GM19438 (cell line): ENCODE measurements around the gene SYT7.

Source experiments
- ATAC-seq: cut with Tn5 transposase; IDR thresholded peaks from one replicate; pipeline ENCODE4 v1.9.1; 2021; ENCODE audit warnings: low read depth; ENCODE audit not compliant: unreplicated experiment

Gene SYT7

DNA sequence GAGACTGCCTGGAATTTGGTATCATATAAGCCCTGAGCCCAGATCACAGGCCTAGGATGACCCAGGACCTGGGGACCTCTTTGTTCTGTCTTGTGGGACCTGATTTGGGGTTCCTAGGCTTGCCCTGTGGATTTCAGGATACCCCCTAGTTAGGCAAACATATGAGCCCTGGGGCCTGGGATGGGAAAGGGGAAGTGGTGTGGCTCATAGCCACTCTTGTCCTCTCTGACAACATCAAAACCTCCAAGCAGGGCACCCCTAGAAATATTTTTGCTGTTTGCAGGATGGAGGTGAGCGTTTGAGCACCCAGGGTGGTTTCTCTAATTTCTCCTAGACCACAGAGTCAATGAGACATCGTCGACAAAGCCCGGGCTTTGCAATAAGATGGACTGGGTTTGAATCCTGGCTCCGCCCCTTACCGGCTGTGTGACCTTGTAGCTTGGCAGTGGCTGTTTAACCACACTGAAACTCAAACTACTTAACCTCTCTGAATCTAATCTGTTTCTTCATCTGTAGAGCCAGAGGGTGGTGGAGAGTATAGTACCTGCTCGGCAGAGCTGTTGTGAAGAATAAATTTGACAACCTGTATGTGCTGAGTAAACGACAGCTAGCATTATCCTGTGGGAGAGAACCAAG is 77.6 kb downstream of the SYT7 start:
- ATAC-seq = no peak

DNA sequence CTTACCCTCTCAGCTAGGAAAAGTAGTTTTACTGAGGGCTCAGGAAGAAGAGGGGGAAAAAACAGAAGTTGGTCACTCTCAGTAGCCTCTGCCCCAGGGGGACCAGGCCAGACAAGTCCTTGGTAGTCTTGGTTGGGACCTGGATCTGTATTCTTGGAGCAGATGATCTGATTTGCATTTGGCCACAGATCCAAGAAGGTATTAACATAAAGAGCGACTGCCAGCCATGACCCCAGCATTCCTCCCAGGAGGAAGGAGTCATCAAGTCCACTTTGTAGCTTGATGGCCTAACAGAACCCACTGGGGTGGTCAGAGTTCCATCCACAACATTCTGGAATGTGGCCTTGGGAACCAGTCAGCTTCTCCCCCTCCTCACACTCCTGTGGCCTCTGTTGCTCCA is 78.4 kb downstream of the SYT7 start:
- ATAC-seq = no peak

DNA sequence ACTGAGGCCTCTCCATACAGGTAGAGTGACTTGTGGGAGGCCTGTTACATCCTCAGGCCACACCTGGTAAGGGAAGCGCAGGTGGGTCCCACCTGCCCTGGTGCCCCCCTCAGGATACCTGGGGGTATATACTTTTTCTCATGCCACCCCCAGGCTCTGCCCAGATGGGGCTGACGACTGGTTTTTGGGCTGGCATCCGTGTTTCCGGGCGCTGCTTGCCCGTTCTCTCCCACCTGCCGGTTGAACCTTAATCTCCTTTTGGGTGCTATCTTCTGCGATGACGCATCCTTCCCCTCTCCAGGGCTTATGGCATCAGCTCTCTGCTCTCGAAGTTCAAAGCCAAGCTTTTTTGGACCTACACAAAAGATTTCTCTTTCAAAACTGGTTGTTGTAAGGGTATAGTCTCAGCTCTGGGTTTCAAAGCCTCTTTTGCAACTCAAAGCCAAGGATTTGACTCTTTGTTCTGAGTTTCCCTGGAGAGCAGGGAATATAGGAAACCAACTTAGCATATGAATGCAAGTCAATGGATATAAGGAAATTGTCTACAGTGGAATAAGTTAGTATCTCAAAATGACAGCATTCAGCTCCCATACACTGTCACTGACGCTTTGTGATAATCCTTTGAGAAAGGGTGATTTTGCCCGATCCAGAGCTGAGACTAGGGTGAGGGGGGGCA is 80.9 kb downstream of the SYT7 start:
- ATAC-seq = no peak

DNA sequence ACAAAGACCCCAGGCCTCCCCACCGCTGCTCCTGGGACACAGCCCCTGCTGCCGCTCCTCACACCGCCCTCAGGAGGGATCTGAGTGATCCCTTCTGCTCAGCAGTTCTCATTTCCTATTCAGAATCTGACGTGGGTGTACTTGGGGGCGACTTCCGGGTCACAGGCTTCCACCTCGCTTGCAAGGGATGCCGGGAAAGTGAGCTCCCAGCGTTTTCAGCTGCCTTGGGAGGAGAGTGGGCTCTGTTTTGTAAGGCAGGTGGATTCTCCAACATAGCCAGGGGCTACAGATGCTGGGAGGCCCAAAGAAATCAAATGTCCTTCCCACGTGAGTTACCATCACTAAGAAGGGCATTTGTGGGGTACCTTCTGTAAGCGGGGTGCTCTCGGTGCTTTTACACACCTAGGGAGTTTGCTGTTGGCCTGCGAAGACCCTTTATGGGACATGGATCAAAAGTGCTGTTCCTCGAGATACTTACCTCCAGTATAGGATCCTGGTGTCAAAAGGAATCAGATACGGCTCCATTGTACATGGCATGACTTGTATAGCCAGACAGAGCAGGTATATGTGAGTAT is 82.0 kb downstream of the SYT7 start:
- no peak for ATAC-seq

DNA sequence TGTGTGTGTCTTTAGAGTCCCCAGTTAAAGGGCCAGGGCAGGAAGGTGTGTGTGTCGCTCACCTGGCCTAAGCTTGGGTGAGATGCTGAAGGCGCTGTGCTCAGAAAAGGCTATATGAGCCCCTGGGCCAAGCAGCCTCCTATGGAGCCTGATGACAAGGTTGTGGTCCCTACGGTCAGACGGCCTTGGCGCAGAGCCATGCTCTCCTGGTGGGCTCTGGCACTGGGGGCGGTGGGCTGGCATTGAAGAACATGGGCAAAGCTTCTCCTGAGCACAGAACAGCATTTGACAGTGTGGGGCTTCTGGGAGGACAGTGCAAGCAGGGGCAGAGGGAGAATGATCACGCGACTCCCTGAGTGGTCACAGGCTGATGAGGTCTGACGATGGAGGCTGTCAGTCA is 83.0 kb downstream of the SYT7 start:
- ATAC-seq = no peak

DNA sequence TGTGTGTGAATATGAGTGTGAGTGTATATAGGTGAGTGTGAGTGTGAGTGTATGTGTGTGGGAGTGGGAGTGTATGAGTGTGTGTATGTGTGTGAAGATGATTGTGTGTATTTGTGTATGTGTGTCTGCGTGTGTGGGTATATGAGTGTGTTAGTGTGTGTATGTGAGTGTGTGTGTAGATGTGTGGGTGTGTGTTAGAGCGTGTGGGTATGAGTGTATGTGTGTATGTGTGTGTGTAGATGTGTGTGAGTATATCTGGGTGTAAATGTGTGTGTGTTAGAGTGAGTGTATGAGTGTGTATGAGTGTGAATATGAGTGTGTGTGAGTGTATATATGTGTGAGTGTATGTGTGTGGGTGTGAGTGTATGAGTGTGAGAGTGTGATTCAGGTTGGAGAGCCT is 83.4 kb downstream of the SYT7 start:
- no peak for ATAC-seq

DNA sequence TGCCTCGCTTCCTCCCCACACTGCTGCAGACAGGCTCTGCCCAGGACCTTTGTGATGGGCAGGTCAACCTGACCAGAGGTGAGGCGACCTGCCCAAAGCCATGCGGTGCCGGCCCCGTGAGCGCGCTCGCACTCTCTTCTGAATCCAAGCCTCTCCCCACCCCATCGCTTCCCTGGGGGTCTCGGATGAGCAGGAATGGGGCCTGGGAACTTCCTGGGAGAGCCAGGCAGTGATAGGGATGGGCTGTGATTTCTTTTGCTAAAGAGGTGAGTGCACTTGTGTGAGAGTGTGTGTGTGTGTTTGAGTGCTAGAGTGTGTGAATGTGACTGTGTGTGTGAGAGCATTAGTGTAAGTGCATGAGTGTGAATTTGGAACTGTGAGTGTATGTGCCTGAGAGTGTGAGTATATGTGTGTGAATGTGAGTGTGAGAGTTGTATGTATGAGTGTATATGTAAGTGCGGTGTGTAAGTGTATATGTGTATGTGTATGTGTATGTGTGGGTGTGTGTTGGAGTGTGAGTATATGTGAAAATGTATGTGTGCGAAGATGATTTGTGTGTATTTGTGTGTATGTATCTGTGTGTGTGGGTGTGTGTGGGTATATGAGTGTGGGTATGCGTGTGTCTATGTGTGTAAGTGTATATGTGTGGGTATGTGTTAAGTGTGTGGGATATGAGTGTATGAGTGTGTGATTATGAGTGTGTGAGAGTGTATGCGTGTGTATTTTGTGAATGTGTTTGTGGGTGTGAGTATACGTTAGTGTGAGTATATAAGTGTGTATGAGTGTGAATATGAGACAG is 84.1 kb downstream of the SYT7 start:
- no peak for ATAC-seq

DNA sequence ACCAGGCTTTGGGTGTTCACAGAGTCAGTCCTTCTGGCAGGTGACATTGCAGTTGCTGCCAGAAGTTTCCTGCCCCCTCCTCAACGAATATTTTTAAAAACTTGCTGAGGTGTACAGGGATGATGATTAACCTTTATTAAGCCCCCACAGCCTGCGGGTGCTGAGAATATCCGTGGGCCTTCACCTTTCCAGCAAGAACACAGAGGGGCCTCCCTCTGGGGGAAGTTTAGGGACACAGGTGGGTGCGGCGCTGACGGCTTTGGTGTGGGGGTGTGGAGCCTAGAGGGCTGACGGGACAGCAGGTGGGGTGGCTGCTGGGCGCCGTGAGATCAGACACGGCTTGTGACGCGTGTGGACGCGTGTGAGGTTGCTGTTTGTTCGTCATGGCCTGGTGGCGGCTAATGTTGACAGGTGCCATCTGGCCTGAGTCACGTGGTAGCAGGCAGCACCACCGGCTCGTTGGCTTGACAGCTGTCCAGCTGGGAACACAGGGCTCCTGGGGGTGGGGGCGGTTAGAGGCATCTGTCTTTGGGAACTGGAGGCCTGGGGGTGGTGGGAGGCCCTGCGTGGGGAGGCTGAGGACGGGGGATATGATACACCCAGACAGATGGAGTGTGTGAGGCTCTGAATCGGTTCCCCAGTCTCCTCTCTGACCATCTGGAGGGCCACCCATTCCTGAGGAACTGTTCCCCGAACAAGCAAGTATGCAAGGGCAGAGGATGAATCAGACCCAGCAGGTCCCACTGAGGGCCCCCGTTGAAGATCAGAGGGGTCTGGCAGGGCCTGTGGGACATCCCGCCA is 84.9 kb downstream of the SYT7 start:
- ATAC-seq = no peak

DNA sequence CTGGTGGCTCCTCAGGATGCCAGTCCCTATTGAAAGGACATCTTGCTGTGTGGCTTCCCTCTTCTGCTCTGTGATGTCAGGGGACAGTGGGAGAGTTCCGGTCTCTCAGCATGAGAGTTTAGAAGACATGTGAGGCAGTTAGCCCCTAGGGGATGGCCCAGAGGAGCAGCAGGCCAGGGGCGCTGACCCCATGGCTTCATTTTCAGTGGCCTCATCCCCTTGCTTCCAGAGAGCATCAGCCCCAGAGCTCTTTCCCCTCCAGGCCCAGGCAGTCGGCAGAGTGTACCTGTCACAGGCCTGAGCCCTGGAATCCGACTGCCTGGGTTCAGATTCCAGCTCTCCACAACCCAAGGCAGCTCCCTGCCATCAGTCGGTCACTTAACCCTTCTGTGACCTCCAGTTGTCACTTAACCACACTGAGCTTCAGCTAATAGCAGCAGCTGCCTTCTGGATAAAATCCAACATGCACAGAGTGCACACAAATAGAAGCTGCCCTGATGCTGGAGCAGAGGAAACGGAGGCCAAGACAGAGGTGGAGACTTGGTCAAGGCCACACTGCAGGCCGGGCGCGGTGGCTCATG is 86.4 kb downstream of the SYT7 start:
- ATAC-seq = no peak

DNA sequence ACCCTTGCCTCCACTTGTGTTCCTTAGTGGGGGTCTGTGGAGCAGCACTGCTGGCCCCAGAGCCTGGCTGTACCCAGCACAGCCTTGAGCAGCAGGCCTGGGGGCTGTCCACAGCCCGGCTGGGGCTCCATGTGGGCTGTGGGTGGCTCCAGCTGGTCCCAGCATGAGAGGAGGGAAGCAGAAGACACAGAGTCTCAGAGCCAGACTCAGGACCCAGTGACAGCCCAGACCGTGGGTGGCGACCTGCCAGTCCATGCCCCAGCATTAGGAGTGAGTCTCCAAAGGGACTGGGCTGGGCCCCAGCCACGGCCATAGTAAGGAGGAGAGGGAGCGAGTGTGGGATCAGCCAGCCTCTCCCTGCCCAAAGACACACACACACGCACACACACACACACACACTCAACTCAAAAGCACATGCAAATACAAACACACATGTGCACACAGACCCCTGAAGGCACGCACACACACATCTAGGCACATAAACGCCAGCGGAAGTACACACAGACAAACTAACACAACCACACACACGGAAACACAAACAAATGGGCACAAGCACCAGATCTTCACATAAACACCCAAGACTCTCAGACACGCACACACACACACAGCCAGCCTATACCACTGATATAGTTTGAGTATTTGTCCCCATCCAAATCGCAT is 89.0 kb downstream of the SYT7 start:
- no peak for ATAC-seq

DNA sequence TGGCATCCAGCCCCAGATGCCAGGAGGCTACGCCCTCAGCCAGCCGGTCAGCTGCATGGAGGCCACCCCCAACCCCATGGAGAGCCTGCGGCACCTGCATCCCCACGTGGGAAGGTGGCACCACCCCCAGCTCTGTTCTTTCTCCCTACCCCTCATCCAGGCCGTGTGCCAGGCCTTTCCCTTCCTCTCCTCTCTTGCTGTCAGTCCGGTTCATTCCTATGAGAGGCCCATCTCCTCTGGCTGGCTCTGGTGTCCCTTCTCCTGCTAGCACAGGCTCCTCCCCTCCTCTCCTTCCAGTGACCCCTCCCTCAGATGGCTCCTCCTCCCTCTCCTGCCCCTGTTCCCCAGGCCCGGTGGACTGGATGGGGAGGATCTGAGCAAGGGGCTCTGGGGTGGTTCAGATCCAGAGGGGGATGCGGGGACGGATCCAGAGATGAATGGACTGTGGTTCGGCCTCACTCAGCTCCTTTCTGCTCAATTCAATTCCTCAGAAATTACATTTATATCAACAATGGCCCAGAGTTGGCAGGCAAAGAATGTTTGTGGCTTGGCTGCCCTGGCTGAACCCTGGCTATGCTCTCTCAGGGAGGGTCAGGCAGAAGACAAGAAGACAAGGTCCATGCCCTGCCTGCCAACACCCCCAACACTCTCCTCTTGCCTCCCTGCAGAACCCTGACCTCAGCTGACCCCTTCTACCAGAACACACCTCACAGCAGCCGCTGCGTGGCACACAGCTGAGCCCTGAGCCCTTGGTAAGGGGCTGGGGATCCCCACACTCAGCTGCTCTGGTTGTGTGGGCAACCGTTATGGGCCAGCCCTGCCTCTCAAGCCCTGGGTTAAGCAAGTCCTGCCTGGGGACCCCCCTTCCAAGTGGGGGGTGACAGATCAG is 90.8 kb downstream of the SYT7 start:
- ATAC-seq = no peak

DNA sequence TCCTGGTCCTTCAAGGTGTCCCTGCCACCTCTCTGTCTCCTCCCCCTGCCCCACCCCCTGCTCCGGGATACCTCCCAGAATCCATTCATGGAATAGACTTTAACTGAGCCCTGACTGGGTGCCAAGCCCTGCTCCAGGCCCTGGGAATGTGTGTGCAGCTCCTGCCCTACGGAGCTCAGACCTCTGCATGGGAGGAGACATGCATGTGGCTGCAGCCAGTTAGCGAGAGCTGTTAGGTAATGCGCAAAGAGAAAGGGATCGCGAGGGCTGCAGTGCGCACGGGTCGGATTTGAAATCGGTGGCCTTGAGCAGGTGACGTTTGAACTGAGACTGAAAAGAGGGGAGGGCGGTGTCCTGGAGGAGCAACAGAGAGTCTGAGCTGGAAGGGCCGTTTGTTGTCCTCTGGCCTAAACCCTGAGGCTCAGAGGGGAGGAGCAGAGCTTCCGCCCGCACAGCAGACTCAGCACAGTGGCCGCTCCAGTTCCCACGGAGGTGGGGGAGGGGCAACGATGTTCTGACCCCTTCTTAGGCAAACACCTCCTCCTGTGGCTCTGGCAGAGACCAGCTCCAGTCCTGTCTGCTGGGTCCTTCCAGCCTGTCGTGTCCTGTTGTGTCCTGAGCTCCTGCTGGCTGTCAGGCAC is 92.1 kb downstream of the SYT7 start:
- ATAC-seq = no peak

DNA sequence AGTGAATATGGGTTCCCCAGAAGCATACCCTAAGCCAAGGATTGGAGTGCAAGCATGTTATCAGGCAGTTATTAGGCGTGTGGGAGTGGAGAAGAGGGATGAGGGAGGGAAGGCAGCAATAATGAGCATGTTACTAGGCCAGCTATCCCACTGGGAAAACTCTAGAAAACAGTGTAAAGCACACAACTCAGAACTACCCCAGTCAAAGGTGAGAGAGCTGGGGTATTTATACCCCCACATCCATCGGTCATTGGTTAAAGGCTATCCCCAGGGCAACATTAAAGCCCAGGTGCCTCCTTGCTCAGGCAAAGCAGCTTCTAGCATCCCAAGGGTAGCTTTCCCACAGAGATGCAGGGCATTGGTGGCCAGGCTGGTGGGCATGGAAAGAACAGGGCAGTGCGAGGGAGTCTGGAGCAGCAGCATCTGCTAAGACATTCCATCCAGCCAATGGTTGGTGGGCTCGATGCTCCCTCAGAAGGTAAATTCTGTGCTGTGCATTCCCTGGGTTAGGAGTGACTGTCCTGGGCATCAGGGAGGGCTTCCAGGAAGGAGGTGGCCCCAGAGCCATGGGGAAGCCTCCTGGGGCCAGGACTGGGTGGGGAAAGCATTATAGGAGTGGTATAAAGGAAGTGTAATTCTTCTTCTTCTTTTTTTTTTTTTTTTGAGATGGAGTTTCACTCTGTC is 93.4 kb downstream of the SYT7 start:
- no peak for ATAC-seq

DNA sequence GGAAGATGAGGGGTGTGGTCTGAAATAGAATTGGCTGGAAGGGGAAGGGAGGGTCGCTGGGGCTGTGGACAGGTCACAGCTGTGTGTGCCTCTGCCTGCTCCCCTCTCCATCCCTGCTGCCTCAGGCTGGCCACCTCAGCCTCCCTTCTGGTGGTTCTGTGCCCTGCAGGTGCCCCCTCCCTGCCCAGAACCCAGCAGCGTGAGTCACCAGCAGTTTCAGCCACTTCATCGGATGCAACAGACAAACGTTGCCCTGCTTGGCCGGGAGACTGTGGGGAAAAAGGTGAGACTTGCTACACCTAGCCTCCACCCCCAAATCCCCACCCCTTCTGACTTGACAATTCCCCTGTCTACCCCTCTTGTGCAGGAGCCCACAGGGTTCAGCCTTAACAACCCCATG is 94.1 kb downstream of the SYT7 start:
- ATAC-seq = no peak

DNA sequence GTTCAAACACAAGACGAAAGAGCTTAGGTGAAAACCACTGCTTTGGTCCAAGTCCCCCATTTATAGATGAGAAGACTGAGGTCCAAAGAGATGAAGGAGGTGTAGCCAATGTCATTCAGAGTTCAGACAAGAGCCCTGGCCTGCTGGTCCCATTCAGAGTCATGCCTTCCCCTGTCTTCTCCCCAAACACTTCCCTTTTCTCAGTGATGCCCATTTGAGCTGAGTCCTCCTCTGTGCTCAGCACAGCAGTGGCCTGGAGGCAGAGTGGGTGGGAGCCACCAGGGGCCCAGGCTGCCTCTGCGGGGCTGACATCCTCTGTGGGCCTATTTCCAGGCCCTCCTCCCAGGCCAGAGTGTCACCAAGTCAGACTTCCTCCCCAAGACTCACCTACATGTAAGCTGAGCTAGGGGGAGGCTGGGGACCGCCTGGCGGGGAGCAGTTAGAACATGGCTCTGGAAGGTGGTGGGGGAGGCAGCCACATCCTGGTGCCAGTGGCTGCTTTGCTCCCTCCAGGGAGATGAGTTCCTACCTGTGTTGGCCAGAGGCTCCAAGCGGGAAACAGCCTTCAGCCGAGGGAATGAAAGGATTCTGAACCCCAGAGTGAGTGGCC is 94.8 kb downstream of the SYT7 start:
- ATAC-seq = no peak

DNA sequence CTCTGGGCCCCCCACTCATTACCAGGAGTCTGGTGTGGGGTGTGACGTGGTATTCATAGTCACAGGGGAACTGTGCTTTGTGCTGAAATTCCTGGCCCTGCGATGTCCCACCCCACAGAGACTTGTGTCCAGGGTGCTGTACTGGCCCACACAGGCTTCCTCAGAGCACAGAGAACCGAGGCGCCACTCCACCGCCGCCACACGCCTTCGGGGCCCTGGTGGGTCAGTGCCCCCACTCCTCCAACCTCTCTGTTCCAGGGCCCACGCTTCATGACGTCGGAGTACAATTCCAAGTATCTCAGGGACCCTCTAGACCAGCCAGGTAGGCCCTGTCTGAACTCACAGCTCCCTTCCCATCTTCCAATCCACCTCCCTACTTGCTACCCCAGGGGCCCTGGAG is 95.8 kb downstream of the SYT7 start:
- ATAC-seq = no peak

DNA sequence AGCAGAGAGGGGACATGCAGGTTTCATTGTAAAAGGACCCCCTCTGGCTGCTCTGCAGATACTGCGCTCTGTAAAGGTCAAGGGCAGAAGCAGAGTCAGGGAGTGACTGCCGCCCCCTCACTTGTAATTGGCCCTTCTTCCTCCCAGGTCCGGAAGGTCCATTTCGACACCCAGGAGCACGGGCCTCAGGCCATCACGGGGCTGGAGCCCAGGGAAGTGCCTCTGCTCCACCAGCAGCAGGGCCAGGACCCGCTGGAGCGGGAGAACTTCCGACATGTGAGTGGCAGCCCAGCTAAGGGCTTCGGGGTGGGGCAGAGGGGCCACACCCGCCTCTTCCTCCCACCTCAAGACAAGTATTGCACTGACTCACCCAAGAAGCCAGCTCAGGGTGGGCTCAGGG is 96.3 kb downstream of the SYT7 start:
- no peak for ATAC-seq
